Cardiac fibroblast (primary cell): Measurements from ENCODE around the gene LXN.
A peak's percentile ranks its signal among the peaks of the same experiment; 100 is the strongest.

Source experiments
- DNase-seq, 2 donors: peaks; one replicate each; pipeline versions ENCODE4 v3.0.0 to v3.0.0-alpha.2; 2010; ENCODE audit warnings: low read depth in 2 of 2
- H3K4me3 ChIP-seq, 2 donors: replicated peaks in 1 of 2; 1 replicate in 1 of 2; 2 replicates in 1 of 2; pipeline ENCODE4 v1.5.1; 2011; ENCODE audit warnings: low read depth in 2 of 2, low read length in 2 of 2, mild to moderate bottlenecking in 2 of 2, moderate library complexity in 1 of 2
- TF ChIP-seq, protein P1 (sequence below): IDR thresholded peaks from one replicate; pipeline ENCODE4 v1.5.1; 2011; ENCODE audit warnings: low read depth, mild to moderate bottlenecking, low read length, inconsistent platforms

The LXN gene

GRCh38 chr3:158672215-158673176 is at the start of gene LXN:
Gene LXN (minus strand): TSS chr3:158672648. CDS start chr3:158672478, 170 bp downstream.
- H3K4me3 ChIP-seq = peak within 1 kb of the TSS; percentile 65 to 69
- DNase-seq = peak; percentile 82 to 92
- TF ChIP-seq, protein P1, sequence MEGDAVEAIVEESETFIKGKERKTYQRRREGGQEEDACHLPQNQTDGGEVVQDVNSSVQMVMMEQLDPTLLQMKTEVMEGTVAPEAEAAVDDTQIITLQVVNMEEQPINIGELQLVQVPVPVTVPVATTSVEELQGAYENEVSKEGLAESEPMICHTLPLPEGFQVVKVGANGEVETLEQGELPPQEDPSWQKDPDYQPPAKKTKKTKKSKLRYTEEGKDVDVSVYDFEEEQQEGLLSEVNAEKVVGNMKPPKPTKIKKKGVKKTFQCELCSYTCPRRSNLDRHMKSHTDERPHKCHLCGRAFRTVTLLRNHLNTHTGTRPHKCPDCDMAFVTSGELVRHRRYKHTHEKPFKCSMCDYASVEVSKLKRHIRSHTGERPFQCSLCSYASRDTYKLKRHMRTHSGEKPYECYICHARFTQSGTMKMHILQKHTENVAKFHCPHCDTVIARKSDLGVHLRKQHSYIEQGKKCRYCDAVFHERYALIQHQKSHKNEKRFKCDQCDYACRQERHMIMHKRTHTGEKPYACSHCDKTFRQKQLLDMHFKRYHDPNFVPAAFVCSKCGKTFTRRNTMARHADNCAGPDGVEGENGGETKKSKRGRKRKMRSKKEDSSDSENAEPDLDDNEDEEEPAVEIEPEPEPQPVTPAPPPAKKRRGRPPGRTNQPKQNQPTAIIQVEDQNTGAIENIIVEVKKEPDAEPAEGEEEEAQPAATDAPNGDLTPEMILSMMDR = peak; percentile 85

DNA sequence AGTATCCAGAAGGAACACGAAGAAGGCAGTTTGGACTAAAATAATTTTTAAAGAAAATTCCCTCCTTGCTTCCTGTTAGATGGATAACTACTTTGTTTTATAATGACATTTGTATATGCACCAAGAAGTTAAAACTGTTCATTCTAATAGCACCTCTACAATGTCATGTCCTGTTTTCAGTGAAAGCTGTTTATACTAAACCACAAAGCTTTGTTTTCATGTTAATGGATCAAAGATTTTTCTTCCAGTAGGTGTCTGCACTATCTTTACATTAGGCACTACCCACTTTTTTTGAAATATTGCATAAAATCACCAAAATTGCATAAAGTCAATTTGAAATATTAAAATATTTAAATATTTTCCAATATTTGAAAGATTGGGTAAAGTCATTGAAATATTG is 49.7 kb upstream of the LXN start:
- DNase-seq = no peak
- TF ChIP-seq, protein P1 = no peak
- H3K4me3 ChIP-seq = no peak overlapping the region

GRCh38 chr3:158718490-158719170 is 46.2 kb upstream of the LXN start:
- peak; percentile 88 to 96 for DNase-seq
- H3K4me3 ChIP-seq = no peak overlapping the region
- TF ChIP-seq, protein P1 = no peak

DNA sequence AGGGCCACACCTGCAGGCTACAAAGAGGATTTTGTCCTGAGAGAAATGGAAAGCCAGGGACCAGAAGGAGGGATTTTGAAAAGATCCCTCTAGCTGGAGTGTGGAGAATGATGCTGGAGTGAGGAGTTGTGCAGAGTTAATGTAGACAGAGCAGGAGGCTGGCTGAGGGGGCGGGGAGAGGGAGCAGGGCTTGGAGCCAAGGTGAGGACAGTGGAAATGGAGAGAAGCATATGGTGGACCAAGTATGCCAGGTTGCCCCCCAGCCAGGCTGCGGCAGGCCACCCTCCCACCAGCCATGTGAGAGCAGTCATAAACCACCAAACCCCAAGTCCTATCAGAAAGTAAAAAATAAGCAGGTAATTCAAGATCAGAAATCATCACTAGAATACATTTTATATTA is 45.1 kb upstream of the LXN start:
- H3K4me3 ChIP-seq = no peak overlapping the region
- DNase-seq = no peak
- TF ChIP-seq, protein P1 = no peak

DNA sequence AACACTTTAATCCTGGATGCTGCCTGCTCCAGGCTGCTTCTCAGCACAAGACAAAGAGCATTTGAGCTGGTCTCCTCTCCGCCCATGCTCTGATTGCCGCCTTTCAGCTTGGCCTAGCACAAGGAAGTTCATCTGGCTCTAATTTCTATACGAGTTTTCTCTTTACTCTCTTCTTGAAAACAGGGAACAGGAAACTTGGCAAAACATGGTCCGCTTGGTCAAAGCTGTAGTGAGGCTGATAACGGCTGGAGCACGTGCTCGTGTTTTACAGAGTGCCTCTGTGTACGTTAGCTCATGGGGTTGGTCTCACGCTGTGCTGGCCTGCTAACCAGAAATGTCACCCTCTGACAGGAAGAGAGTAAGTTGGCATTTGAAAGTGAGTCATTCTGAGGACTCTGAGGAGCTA is 40.6 kb upstream of the LXN start:
- H3K4me3 ChIP-seq = no peak overlapping the region
- TF ChIP-seq, protein P1 = no peak
- peak in 1 of 2 donors; percentile 93 for DNase-seq

DNA sequence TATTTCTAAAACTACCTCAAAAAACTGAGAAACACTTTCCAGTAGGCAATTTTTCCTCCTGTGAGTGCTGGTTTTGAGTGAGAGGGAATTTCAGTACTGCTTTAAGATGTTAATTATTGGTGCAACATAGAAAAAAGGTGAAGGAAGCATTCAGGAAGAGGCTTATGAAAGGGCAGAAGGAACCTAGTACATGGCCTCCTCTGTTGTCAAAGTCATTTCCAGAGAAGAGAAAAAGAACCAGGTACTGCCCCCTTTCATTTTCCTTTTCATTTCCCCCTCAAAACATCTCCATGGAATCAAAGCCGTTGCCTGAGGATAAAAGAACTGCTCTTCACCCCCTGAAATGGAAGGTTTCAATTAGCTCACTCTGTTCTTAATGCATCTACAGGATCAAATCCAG is 40.0 kb upstream of the LXN start:
- TF ChIP-seq, protein P1 = no peak
- DNase-seq = no peak

More for the DNA sequence above, 40.0 kb upstream of the LXN start:
- H3K4me3 ChIP-seq = no peak overlapping the region
